HepG2 (cell line): Measurements from ENCODE around the gene SNRPB2. TPM values are rescaled to one million over a fixed set of nuclear protein-coding genes. Genes with fewer than 3 reads are reported as not detected.

Experiments
- ATF7-NPFF ChIP-seq: sonication (generic); formaldehyde crosslinking; IDR thresholded peaks from 2 replicates; pipeline ENCODE4 v1.8.1; 2023; ENCODE audit warnings: mild to moderate bottlenecking, low read depth, missing genetic modification reagents, moderate library complexity
- CCAR2 ChIP-seq: fragments of 200-400 bp; formaldehyde crosslinking; optimal IDR thresholded peaks from 2 replicates; pipeline ENCODE3; 2018; ENCODE audit warnings: low read depth, mild to moderate bottlenecking, low read length, moderate library complexity
- CHD4 ChIP-seq: fragments of 200-600 bp; sonication (generic); IDR thresholded peaks from 2 replicates; pipeline ENCODE4 v1.7.0; 2017; ENCODE audit warnings: mild to moderate bottlenecking, low read length, borderline replicate concordance
- ELF4 ChIP-seq: sonication (generic); formaldehyde crosslinking; IDR thresholded peaks from 2 replicates; pipeline ENCODE4 v1.5.0; 2020; ENCODE audit warnings: missing genetic modification reagents, mild to moderate bottlenecking, moderate library complexity, borderline replicate concordance
- HMGXB4 ChIP-seq, 2 experiments: sonication (generic) in 1 of 2; formaldehyde crosslinking in 1 of 2; IDR thresholded peaks; 2 replicates each; pipeline versions ENCODE4 v1.4.0 to v1.6.1; 2018 to 2020; ENCODE audit warnings: missing genetic modification reagents in 2 of 2, borderline replicate concordance in 1 of 2, low read depth in 1 of 2, mild to moderate bottlenecking in 1 of 2, missing biosample characterization in 1 of 2
- HOXA7 ChIP-seq: sonication (generic); formaldehyde crosslinking; IDR thresholded peaks from 2 replicates; pipeline ENCODE4 v1.8.1; 2022; ENCODE audit warnings: mild to moderate bottlenecking, missing genetic modification reagents, moderate library complexity
- KMT2A ChIP-seq: sonication (generic); formaldehyde crosslinking; IDR thresholded peaks from 2 replicates; pipeline ENCODE4 v1.4.0; 2020; ENCODE audit warnings: missing genetic modification reagents
- KMT2B ChIP-seq: IDR thresholded peaks from 2 replicates; pipeline ENCODE4 v1.6.1; 2016; ENCODE audit warnings: missing genetic modification reagents, missing compliant biosample characterization
- MED13 ChIP-seq: sonication (generic); formaldehyde crosslinking; IDR thresholded peaks from 2 replicates; pipeline ENCODE4 v1.5.0; 2020; ENCODE audit warnings: missing genetic modification reagents
- NFATC3 ChIP-seq: sonication (generic); formaldehyde crosslinking; IDR thresholded peaks from 2 replicates; pipeline ENCODE4 v1.5.1; 2020; ENCODE audit warnings: mild to moderate bottlenecking, missing genetic modification reagents
- POLR2AphosphoS5 ChIP-seq: IDR thresholded peaks from 2 replicates; pipeline ENCODE4 v1.6.1; 2012; ENCODE audit warnings: low read depth, low read length
- REST ChIP-seq, 2 experiments: IDR thresholded peaks; 2 replicates each; pipeline ENCODE4 v1.6.1; 2011 to 2012; ENCODE audit warnings: low read length in 2 of 2, borderline replicate concordance in 1 of 2, low read depth in 1 of 2, mild to moderate bottlenecking in 1 of 2, moderate library complexity in 1 of 2
- SATB2 ChIP-seq: sonication (generic); formaldehyde crosslinking; IDR thresholded peaks from 2 replicates; pipeline ENCODE4 v1.5.0; 2020; ENCODE audit warnings: missing genetic modification reagents
- TCF12 ChIP-seq, 2 experiments: fragments of 450-650 bp in 1 of 2; sonication (generic) in 1 of 2; formaldehyde crosslinking in 1 of 2; IDR thresholded peaks; 2 replicates each; pipeline versions ENCODE4 v1.6.1 to v1.8.0; 2017 to 2022; ENCODE audit warnings: antibody characterized with exemption in 1 of 2, mild to moderate bottlenecking in 1 of 2, missing genetic modification reagents in 1 of 2, moderate library complexity in 1 of 2
- ZBTB1 ChIP-seq: sonication (generic); formaldehyde crosslinking; IDR thresholded peaks from 2 replicates; pipeline ENCODE4 v1.4.0; 2020; ENCODE audit warnings: missing genetic modification reagents, borderline replicate concordance
- ZNF317 ChIP-seq: sonication (generic); formaldehyde crosslinking; IDR thresholded peaks from 2 replicates; pipeline ENCODE4 v1.5.0; 2020; ENCODE audit warnings: mild to moderate bottlenecking, missing genetic modification reagents
- ZNF326 ChIP-seq: sonication (generic); formaldehyde crosslinking; IDR thresholded peaks from 2 replicates; pipeline ENCODE4 v1.4.0; 2020; ENCODE audit warnings: missing genetic modification reagents, borderline replicate concordance
- ZNF446 ChIP-seq: sonication (generic); formaldehyde crosslinking; IDR thresholded peaks from 2 replicates; pipeline ENCODE4 v1.5.0; 2020; ENCODE audit warnings: mild to moderate bottlenecking, missing genetic modification reagents
- ZNF556 ChIP-seq: sonication (generic); formaldehyde crosslinking; IDR thresholded peaks from 2 replicates; pipeline ENCODE4 v1.4.0; 2020; ENCODE audit warnings: mild to moderate bottlenecking, missing genetic modification reagents, borderline replicate concordance
- ZNF639 ChIP-seq: conservative IDR thresholded peaks from 2 replicates; pipeline ENCODE4 v1.6.1; 2018; ENCODE audit warnings: missing genetic modification reagents
- ZNF749 ChIP-seq: sonication (generic); formaldehyde crosslinking; IDR thresholded peaks from 2 replicates; pipeline ENCODE4 v1.8.0; 2022; ENCODE audit warnings: mild to moderate bottlenecking, missing genetic modification reagents, moderate library complexity, borderline replicate concordance
- ZNF792 ChIP-seq: IDR thresholded peaks from 2 replicates; pipeline ENCODE4 v1.6.1; 2016
- polyA plus RNA-seq, 8 experiments: library from polyadenylated mRNA; depleted of rRNA in 3 of 8; stranded (reverse) in 7 of 8; unstranded in 1 of 8; fragments of >200 nt; fragmentation: Illumina TruSeq in 4 of 8; extraction: Trizol in 4 of 8; gene quantifications; 2 replicates each; pipeline versions ENCODE4 v1.2.1 to v1.2.3, GENCODE V29; 2011 to 2016; ENCODE audit warnings: low read depth in 4 of 8, missing spikeins in 1 of 8, mixed read lengths in 1 of 8; ENCODE audit not compliant: insufficient read depth in 1 of 8
- total RNA-seq, 5 experiments: library from RNA; depleted of rRNA; stranded (reverse); fragments of >200 nt; fragmentation: Illumina TruSeq; extraction: Trizol; gene quantifications; 2 replicates each; pipeline ENCODE4 v1.2.3, GENCODE V29; 2016; ENCODE audit warnings: low read depth in 1 of 5

SNRPB2 gene
- total and polyA plus RNA-seq, 2 of the 13 experiments (the other 11 are each of a cell fraction or from before 2014, with no cell fraction given) = 107 to 204 TPM

GRCh38 chr20:16729565-16730460, at the start of gene SNRPB2 (continued):
- TF ChIP-seq HMGXB4 (CRISPR knock-in tag; IDR thresholded peaks at IDR 0.05; ENCODE audit: borderline replicate concordance in 1 of 2, low read depth in 1 of 2) (peak; percentile 97 to 98), ZNF792 (CRISPR knock-in tag) (peak; percentile 97), ZNF317 (CRISPR knock-in tag) (peak; percentile 92), REST (IDR thresholded peaks at IDR 0.05; ENCODE audit: borderline replicate concordance in 1 of 2, low read depth in 1 of 2, low read length in 2 of 2) (peak in 1 of 2 experiments; percentile 53; a peak in 1 of 4 replicates), CCAR2 (peak; percentile 98), POLR2AphosphoS5 (peak; percentile 99), ZNF446 (CRISPR knock-in tag) (peak; percentile 86; the same call in 1 of the 2 replicates), ZNF639 (CRISPR knock-in tag) (peak; percentile 94), SATB2 (CRISPR knock-in tag) (peak; percentile 67; the same call in 1 of the 2 replicates), MED13 (CRISPR knock-in tag) (0 out of 2 replicates have a peak, but pooled peaks have one; percentile 39), KMT2B (CRISPR knock-in tag) (peak; percentile 100), KMT2A (CRISPR knock-in tag) (peak; percentile 100), TCF12 (IDR thresholded peaks at IDR 0.05) (no peak), TCF12 (CRISPR knock-in tag; IDR thresholded peaks at IDR 0.05) (no peak), ZNF556 (CRISPR knock-in tag) (peak; percentile 99), ZNF749 (peak; percentile 95; the same call in 1 of the 2 replicates), ZBTB1 (CRISPR knock-in tag) (no peak), NFATC3 (peak; percentile 15; the same call in 1 of the 2 replicates), CHD4 (no peak), HOXA7 (peak; percentile 21), ZNF326 (no peak), ELF4 (CRISPR knock-in tag) (peak; percentile 100), ATF7-NPFF (CRISPR knock-in tag) (peak; percentile 96)
